Putamen (tissue), 1 donor: Measurements from ENCODE around the gene GOLIM4.
"Not testable (repeated sequence)": the region's sequence is repeated elsewhere in the genome, so short reads cannot be mapped to it uniquely, and the experiment has no call there.

Experiments used
- DNase-seq: peaks from one replicate; pipeline ENCODE4 v3.0.0-alpha.2; 2016; ENCODE audit warnings: low spot score

The GOLIM4 gene

GRCh38 chr3:168048414-168049330 lies 47.1 kb downstream of the GOLIM4 start:
- DNase-seq, result no peak

- no peak for DNase-seq
Measured at GRCh38 chr3:168047936-168048335, 47.8 kb downstream of the GOLIM4 start.

DNA sequence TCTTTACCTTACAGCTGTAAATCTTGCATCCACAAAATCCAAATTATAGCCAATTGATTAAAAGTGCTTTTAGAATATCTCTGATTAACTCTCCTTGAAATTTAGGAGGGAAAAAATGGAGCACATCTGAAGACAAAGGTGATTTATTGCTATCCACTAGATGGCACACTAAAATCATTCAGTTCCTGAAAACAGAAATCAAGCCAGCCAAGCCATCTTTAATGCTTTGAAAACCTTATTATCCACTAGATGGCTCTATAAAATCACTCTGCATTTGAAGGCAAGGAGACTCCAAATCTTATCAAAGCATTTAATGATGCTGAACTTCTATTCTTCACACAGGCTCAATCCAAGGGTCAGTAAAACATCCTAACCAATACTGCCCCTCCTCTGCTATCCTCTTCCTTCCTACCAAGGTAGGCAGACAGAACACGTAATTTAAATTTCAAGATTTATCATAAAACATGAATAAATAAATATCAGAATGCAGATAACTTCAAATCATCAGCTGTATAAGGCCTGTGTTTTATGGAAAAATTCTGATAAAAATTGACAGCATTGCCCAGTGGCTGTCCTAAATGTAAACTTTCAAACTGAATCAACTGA lies 48.4 kb downstream of the GOLIM4 start:
- peak; percentile 85 for DNase-seq

DNA sequence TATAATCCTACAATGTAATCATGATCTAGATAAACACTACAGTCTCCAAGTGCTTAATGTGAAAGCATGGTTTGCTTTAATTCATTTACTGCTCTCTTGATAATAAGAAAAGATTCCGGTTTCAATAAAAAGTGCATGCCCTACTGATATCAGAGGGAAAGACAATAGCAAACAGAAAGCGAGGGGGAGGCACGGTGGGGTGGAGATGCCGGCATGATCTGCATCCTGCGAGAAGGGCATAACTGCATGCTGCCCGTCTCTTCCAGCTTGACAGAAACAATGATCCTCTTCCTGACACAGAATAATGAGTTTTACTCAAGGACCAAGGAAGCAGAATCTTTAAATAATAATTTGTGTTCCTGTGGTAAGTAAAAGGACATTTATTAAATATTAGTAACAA lies 51.7 kb downstream of the GOLIM4 start:
- DNase-seq, result no peak

- peak; percentile 37 for DNase-seq
Measured at GRCh38 chr3:168040607-168041208, 55.0 kb downstream of the GOLIM4 start.

- DNase-seq, result no peak
Measured at GRCh38 chr3:168037020-168037419, 58.7 kb downstream of the GOLIM4 start.

DNA sequence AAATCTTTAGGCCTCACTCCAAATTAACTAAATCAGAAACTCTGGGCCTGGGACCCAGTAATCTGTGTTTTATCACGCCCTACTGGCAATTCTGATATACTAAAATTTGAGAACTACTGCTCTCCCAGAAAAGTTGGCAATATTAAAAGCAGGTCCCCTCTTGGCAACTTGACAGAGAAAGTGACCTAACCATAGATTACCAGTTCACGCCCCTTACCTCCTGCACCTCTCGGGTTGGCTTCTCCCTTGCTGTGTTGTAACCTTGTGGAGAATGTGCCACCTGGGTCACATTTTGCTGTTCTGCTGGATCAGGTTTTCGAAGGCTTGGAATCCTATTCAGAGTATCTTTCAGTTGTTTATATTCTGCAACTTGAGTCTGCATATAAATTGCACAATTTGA lies 59.1 kb downstream of the GOLIM4 start:
- no peak for DNase-seq

GRCh38 chr3:168034152-168034928 lies 61.4 kb downstream of the GOLIM4 start:
- no peak for DNase-seq

GRCh38 chr3:168030577-168030976 lies 65.1 kb downstream of the GOLIM4 start:
- no peak for DNase-seq

GRCh38 chr3:168029705-168030104 lies 66.0 kb downstream of the GOLIM4 start:
- DNase-seq, result no peak

DNA sequence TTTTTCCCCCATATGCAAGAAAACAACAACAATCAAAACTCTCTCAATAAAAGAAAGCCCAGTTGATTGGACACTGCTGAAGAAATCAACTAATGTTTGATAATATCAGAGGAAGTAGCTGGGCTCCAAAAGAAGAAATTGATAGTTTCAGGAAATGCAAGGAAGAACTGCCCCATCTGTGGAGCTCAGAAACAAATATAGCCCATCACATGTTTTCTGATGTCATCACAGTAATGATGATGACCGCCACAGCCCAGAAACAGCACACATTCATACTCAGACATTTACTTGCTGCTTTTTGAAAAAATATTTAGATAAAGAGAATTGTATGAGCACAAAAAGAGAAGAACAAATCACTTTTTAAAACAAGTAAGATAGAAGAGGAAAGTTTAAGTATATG lies 67.6 kb downstream of the GOLIM4 start:
- no peak for DNase-seq

DNA sequence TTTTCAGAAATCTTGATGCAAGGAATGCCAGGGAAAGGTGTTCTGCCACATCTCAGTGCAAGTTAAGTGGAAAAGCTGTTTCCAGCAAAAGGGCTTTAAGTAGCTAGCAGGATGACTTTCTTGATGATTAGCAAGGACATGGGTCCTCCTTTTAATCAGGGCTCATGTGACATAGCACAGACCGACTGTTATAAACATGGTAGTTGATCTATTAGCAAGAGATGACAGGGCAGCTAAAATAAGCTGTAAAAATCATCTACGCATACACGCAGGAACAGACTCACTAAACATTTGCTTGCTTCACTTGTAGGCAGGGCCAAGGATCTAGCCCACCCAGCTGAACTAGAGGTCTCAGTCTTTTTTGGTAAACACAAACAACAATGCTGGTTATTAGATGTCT lies 69.0 kb downstream of the GOLIM4 start:
- DNase-seq, result no peak

DNA sequence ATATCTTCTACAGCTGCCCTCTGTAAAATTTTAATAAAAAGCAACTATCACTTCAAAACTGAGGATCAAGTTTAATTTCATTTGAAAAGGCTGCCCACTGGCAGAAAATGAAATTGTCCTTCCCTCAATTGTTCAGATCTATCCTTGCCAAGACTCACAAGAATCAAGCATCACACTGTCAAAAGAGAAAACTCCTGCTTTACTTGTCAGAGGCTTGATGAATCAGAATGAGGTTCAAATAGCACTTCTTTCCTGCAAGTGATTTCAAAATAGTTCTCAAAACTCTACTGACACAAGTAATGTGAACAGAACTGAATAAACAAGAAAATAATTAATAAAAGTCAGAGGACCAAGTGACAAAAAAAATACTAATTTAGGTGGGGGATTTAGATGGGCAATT lies 70.6 kb downstream of the GOLIM4 start:
- DNase-seq, result no peak

DNA sequence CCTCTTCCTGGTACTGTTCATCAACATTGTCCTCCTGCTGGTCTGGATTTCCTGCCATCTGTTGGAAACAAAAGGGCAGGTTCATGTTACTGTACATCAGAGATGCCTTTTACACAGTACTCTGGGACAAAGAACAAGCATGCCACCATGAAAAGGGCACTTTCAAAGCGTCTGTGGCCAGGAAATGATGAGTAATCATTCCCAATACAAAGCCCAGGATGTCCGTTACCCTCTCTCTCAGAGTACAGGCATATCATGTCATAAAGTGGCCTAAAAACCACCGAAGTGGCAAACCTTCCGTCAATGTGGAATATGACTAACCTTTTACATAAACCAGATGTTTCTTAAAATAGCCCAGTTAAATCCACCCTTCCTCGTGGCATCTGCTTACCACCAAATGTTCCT lies 71.2 kb downstream of the GOLIM4 start:
- no peak for DNase-seq

GRCh38 chr3:168021737-168022450 lies 73.8 kb downstream of the GOLIM4 start:
- DNase-seq, result no peak

- DNase-seq, result not testable (repeated sequence)
Measured at GRCh38 chr3:168011280-168011679, 84.4 kb downstream of the GOLIM4 start.

DNA sequence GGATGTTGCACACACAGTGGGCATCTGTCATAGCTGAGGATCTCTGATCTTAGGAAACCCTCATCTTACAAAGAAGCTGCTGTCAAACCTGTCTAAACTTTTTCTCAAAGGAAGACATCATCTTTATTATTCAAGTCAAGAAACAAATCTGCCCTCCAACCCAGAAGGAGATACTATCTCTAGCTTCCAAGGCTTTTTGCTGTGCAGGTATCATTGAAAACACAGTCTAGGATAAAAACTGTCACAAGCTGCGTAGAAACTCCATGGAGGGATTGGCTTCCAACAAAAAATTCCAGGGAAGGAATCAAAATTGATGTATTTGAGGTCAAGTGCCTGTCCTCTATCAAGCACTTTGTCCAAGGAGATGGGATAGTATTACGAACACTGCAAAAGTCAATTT lies 89.1 kb downstream of the GOLIM4 start:
- no peak for DNase-seq

DNA sequence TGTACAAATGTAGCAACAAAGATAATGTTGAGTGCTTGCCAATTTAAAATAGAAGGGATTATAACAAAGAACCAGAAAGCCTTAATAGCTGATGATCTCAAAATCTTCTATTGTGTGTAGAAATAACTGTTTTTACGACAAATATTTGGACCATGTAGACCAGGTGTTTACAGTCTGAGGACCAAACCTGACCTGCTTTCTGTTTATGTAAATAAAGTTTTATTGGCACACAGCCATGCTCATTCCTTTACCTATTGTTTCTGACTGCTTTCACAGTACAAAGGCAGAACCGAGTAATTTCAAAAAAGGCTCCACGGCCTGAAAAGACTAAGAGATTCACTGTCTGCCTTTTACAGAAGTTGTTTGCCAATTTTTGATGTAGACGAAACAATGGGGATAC lies 91.8 kb downstream of the GOLIM4 start:
- DNase-seq, result no peak

DNA sequence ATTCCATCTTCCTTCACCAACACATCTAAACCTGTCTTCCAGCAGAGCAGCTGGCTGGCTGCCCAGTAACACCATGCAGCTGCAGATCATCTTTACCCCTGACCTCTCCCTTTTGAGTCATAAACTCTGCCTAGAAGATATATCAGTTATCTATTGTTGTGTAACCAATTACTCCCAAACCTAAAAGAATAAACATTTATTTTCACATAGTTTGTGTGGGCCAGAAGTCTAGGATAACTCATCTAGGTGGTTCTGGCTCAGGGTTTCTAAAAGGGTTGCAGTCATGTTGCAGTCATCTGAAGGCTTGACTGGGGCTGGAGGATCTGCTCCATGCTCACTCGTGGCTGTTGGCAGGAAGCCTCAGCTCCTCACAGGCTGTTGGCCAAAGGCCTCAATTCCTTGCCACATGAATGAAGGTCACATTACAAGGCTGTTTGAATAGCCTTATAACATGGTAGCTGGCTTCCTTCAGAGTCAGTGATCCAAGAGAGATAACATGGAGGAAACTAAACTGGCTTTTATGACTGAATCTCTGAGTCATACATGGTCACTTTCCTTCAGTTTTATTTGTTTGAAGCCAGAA lies 92.8 kb downstream of the GOLIM4 start:
- no peak for DNase-seq

GRCh38 chr3:168001244-168001643 lies 94.5 kb downstream of the GOLIM4 start:
- no peak for DNase-seq

DNA sequence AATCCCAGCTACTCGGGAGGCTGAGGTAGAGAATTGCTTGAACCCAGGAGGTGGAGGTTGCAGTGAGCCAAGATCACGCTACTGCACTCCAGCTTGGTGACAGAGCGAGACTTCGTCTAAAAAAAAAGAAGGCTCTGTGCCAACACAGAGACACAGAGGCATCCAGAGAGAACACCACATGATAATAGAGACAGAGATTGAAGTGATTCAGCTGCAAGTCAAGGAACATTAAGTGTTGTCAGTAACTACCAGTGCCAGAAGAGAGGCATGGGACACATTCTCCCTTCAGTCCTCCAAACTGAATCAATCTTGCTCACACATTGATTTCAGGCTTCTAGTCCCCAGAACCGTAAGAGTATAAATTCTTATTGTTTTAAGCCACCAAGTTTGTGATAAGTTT lies 97.5 kb downstream of the GOLIM4 start:
- no peak for DNase-seq
